Frontal cortex (tissue), 4 donors: ENCODE results near the gene KRT9. TPM values are rescaled to one million over a fixed set of nuclear protein-coding genes. Genes with fewer than 3 reads are reported as not detected.

Experiments
- DNase-seq, 2 donors: peaks; one replicate each; pipeline ENCODE4 v3.0.0; 2012; ENCODE audit warnings: low spot score in 2 of 2
- FAIRE-seq: peaks from 2 replicates; lab custom pipeline; 2012; peaks lifted over from hg19 to GRCh38; lab: Jason Lieb, UNC
- total RNA-seq: library from RNA; depleted of rRNA; stranded (reverse); fragments of >200 nt; gene quantifications from one replicate; pipeline ENCODE4 v1.2.3, GENCODE V29; 2014
- donor health status: control.
- donor health status: control.
- donor health status: control.

KRT9 gene
- total RNA-seq, 1 donor from 2014 or later = not detected

DNA sequence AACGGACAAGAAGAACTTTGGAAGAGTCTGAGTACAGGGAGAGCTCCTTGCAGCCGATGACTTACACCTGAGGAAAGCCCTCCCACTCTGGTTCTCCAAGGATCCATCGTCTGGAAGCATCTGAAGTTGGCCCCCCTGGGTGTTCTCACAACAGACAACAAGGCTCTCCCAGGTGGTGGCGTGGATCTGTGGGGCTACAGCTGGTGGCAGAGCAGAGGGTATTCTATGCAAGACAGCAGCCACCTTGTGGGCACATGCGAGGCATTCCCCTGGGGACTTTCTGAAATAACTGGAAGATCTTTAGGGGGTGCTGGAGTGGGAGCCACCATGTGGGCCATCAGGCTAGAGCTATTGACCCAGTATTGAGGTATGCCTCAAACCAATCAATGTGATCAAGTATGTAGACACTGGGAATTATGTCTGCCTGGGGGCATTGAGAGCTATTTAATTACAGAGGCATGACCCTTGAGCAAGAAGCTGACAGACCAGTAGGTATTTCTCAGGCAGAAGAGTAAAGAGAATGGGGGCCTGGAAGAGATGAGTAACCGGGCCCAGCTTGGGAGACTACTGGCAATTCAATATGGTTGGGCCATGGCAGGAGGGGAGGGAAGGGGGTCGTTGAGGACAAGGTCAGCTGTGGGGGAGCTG, 36.8 kb downstream of the KRT9 start:
- FAIRE-seq (no peak), DNase-seq (no peak)

DNA sequence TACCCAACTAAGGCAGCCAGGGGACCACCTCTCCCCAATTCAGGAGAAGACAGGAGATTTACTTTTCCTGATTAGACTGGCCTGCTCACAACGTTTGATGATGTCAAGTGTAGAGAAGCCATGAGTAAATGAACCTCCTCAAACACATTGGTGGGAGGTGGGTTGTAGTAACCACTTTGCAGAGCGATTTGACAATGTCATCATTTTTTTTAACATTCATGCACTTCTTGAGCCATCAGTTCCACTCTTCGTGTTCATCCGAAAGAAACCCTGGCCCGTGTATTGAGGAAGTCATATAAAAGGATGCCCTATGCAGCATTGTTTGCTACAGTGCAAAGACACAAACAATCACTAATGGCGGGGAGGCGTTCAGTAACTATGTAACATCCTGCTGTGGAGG, 38.2 kb downstream of the KRT9 start:
- DNase-seq (no peak), FAIRE-seq (no peak)

DNA sequence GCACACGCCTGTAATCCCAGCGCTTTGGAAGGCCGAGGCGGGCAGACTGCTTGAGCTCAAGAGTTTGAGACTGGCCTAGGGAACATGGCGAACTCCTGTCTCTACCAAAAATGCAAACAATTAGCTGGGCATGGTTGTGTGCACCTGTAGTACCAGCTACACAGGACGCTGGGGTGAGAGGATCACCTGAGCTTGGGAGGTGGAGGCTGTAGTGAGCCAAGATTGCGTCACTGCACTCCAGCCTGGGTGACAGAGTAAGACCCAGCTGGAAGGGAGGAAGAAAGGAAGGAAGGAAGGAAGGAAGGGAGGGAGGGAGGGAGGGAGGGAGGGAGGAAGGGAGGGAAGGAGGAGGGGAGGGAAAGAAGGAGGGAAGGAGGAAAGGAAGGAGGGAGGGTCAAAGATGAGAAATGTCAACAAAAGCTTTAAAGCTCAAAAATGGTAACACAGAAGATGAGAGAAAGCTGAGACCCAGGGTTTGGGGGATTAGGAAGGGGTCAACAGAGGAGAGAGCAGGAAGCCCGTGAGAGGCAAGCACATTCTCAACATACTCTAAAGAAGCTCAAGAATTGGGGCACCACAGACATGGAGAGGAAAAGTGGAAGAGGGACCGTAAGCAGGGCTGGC, 38.8 kb downstream of the KRT9 start:
- no peak for FAIRE-seq

DNA sequence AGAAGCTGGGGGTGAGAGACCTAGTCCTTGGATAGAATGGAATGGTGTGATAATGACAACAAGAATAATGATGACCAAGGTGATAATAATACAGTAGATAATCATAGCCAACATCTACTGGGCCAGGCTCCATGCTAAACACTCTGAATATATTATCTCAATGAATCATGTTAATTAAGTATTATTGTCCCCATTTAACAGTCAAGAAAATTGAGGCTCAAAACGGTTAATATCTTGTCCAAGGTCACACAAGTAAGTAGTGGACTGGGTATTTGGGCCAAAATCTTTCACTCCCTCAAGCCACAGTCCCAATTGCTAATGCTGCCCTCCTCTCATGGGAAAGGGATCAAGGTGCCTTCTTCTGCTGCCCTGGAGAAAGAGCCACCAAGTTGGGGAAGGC, 39.9 kb downstream of the KRT9 start:
- FAIRE-seq (no peak), DNase-seq (no peak)

More for the DNA sequence above, 38.8 kb downstream of the KRT9 start:
- no peak for DNase-seq

DNA sequence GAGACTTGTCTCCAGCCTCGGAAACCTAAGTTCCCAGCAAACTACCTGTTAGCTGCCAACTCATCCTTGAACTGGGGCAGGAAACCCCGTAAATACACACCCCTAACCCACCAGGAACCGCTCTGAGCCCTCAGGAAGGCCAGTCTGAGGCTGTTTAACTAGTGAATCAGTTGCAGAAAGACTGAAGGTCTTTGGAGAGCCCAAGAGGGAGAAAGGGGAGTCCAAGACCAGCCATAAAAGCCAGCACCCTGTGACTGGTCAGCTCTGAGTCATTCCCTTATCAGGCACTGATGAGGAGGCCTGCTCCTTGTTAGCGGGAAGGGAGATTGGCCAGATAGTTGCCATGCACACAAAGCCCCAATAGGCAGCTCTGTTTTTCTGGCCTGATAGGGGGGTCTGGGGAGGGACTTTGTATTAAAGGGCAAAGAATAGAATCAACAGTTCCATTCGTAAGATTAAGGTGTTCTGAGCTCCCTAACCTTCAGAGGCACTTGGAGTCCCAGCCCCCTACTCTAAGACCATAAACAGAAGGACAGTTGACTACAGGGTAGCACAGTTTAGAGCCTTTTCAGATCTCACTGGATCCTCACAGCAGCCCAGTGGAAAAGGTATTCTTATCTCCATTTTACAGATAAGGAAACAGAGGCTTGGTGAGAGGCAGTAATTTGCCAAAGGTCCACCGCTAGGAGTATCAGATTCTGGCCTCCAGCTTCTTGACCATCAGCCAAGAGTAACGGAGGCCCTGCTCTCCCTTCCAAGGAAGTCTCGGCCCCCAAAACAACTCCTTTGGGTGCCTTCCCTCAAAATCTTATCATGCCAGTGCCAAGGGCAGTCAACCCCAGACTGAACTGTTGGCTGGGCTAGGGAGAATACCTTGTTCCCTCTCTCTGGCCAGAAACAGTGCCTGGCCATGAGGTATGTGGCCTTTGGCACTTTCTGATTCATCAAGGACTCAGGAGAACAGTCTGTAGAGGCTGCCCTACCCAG, 41.5 kb downstream of the KRT9 start:
- FAIRE-seq = no peak
- no peak for DNase-seq

DNA sequence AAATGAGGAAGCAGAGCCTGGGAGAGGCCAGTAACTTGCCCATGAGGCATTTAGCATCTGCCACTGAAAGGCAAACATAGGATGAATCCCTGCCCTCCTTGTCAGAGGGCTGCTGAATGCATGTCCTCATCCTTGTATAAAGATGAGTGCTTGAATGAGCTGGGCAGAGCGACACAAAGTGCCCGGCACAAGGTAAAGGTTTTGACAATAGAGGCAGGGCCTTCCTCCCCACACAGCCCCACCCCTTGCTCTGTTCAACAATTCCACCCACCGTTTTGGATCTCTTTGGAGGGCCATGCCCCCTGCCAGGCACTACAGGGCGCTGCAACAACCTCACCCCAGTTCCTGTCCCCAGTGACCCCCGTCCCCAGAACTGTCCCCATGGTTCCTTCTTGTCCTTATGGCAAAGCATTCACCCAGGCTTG, 42.4 kb downstream of the KRT9 start:
- DNase-seq = no peak
- no peak for FAIRE-seq

DNA sequence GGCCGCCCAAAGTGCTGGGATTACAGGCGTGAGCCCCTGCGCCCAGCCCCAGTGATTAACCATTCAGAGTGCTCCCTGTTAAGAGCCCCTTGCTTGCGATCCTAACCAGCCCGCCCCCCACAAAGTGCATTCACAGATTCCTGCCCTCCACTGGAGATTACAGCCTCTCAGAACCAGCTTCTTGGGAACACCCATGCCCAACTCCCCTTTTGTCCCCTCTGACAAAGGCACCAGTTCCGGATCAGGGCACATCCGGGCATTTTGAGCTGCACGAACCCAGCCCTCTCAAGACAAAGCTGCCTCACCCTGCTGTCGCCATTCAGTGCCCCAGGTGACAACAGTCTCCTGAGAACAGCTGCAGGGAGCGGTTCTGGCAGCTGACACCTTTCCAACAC, 42.9 kb downstream of the KRT9 start:
- FAIRE-seq (no peak), DNase-seq (no peak)

DNA sequence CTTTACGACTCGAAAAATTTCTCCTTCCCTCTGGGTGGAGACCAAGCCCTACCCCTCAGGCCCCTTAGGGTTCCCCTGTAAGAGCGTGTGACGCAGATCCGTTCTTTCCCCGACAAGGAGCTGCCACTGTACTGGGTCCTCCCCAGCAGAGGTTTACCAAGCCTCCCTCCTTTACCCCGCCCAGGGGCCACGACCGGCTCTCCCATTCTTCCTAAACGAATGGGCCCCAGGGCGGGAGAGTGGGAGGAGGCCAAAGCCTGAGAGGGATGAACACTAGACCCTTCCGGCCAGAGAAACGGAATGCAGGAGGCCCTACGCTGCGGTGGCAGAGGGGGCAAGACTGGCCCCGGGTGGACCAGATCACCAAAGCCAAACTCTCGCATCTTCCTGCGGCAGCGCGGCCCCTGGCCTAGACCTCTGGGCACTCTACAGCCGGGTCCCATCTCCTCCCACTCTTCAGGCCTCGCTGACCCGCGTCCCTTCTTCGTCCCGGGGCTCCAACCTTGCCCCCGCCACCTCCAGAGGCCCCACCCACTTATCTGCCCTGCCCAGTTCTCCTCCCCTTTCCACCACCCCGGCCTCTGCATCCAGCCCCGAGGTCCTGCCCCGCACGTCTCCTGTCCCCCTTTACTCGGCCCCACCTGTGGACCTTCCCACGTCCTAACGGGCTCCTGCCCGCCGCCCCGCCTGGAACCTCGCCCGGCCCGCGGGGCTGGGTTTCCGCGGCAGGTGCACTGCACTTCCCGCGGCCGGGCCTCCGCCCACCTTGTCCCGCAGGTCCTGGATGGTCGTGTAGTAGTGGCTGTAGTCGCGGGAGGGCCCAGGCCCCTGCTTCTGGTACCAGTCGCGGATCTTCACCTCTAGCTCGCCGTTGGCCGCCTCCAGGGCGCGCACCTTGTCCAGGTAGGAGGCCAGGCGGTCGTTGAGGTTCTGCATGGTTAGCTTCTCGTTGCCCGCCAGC, 44.5 kb downstream of the KRT9 start:
- FAIRE-seq (no peak), DNase-seq (no peak)

DNA sequence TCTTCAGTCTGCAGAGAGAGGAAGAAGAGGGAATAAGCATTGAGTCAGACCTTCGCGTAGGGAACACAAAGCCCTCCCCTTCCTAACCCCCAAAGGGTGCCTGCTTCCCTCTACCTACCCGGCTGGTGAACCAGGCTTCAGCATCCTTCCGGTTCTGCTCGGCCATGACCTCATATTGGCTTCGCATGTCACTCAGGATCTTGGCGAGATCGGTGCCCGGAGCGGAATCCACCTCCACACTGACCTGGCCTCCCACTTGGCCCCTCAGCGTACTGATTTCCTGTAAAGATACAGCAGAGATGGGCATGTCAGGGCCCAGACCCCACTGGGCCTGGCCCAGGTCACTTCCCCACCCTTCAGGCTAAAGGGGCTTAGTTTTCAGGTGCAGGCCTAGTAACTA, 47.6 kb downstream of the KRT9 start:
- FAIRE-seq = no peak
- no peak for DNase-seq

DNA sequence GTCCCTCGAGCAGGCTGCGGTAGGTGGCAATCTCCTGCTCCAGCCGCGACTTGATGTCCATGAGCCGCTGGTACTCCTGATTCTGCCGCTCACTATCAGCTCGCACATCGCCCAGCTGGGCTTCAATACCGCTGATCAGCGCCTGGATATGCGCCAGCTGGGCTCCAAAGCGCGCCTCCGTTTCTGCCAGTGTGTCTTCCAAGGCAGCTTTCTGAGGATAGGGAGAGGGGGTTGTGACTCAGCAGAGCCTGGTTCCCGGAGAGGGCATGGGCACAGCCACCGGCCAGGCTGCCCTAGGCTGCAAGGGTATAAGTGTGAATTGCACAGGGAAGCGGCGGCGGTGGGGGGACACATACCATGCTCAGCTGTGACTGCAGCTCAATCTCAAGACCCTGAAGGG, 48.1 kb downstream of the KRT9 start:
- no peak for DNase-seq

DNA sequence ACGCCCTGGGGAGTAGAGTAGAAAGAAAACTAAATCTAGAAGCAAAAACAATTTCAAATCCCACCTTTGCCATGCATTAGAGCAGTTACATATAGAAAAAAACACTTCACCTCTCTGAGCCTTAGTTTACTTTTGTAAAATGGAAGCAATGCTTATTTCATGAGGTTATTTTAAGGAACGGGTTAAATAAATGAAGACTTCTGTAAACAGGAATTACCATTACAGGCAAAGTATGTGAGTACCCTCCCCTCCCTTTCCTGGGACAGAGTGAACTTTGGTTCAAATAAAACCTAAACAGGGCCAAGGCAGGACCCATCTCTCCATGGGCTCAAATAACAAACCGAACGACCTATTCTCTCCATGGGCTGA, 48.6 kb downstream of the KRT9 start:
- DNase-seq = no peak
- no peak for FAIRE-seq

More for the DNA sequence above, 48.1 kb downstream of the KRT9 start:
- no peak for FAIRE-seq

DNA sequence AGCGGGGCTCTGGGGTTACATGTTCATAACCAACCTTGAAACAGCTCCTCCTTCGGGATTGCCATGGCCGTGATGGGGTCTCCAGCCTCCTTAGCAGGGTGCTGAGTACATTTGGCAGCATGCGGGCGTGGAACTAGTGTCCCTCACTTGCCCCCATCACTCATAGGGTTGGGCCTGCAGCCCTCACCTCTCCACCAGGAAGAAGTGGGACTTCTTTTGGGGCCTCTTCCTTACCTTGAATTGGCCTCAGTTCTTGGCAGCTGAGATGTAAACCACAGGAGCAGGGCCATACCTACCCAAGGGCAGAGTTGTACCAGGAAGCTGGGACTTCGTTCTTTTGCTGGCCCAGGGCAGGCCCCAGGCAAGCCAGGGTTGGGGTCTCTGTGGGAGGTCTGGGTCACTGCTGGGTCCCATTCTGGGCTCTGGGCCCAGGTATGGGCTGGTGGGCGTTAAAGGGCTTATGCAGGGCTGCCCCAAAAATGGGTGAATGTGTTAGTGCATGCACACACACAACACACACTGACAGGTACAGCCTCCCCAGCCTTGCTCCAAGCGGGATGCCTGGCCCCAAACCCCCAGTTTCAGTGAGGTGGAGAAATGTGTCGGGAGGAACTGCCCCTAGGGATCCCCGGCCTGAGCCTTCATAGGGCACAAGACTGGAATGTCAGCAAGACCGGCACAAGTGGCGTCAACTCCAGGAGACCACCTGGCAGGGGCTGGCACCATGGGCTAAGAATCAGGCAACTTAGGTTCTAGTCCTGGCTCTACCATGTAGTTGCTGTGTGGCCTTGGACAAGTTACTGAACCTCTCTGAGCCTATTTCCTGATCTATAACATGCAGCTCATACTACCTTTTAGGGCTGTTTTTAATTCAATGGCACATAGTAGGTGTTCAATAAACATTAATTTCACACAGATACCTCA, 49.3 kb downstream of the KRT9 start:
- FAIRE-seq (no peak), DNase-seq (no peak)

DNA sequence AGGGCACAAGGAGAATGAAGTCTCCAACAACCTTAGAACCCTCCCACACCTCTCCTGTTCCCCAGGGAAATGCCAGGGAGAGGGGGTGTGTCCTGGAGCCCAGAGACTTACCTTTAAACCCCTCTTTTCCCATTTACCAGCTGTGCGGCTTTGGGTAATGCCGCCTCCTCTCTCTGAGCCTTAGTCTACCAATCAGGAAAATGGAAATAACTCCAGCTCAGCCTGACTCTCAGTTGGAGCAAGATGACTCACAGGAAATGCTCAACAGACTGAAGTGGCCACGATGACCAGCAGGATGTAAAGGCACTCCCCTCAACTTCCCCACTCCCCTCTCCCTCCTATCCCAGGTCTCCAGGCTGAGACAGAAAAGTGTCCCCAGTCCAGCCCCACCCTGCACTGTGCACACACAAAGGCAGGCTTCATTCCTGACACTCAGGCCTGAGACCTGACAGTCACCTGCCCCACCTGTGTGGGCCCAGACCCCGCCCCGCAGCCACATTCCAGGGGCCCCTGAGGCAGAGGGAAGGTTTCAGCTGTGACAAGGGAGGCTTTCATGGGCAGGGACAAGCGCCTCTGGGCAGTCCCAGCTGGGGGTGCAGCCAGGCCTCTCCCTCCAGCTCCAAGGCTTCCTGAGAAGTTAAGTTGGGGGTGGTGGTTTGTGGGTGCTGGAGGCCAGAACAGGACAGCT, 50.1 kb downstream of the KRT9 start:
- no peak for FAIRE-seq
- no peak for DNase-seq

DNA sequence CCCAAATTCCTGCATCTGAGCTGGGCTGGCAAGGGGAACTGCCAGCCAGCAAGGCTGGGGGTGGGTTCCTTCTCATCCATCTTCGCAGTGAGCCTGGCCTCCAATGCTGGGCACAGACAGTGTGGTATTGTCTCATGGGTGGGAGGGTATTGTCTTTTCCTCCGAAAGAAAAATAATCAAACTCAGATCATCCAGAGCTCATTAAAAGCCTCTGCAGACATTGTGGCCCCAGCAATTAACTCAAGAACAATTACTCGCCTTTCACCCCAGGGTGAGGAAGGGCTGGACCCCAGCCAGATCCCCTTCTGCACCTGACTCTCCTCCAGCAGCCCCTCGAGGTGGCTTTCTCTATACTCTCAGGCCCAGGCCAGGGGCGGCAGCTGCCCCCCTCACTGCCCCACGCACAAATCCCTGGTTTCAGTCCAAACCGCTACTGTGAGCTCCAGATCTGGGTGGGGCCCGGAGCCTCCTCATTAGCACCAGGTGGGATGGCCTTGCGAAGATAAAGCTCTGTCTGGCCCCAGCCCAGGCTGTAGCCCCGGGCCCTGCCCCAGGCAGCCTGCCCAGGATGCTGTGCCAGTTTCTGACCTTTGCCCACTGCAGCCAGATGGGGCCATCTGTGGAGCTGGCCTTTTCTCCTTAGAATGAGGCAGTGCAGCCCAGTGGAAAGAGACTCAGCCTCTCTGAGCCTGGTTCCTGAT, 50.9 kb downstream of the KRT9 start:
- FAIRE-seq (no peak), DNase-seq (no peak)

DNA sequence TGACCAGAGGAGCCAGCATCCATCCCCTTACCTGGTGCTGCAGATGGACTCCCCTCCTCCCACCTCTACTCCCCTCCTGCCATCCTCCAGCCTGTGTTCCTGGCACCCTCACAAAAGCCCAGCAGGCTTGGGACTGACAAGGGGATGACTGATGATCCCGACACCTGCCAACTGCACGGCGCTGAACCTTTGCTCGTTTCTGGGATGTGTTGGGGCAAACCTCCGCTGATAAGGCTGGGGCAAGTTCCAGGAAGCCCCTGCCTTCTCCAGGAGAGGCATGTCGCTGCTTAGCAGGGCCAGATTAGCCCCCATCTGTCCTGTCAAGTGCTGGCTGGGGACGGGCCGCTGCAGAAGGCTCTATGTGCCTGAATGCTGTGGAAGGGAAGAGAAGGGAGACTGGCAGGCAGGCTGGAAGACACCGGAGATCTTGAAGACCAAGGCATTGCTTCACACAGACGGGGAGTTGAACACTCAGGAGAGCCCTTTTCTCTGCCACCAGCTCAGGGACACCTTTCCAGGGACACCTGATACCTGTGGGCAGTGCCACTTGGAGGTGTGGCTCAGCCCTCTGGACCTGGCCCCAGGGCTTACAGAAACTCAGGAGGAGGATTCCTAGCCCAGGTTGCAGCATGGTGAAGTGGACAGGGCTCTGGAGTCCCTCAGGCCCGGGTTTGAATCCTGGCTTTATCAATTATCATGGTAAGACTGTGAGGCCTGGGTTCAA, 52.2 kb downstream of the KRT9 start:
- no peak for DNase-seq
- no peak for FAIRE-seq

DNA sequence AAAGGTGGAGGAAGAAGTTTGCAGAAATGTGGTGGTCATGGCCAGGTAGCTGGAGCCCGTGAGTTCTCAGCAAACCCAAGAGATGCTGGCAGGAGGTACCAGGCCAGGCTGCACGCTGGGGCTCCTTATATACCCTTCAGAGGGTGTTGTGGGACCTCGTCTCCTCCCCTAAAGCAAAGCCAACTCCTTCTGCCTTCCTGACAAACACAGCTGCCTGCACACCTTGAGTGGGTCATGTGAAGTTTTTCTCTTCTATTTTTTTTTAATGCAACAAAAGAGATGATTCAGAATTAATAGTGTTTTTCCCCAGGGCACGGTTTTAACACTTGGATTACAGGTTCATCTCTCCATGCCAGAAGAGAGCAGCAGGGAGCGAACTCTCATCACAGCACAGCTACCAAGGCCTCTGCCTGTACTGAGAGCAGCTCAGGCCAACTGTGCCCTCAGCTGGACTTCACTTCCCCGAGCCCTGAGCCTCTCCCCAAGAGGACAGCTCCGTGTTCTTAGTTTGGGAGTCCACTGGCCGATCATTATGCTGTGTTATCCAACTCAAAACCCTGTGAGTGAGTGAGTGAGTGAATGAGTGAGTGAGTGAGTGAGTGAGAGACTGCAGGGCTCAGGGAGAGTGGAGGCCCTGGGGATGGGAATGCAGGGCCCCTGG, 52.9 kb downstream of the KRT9 start, which contains the start of gene KRT15:
Gene KRT15, minus strand, starts transcription at position 102 of the 661 bp plus-strand sequence. Its CDS starts 63 bp downstream, at position 39.
- DNase-seq (no peak), FAIRE-seq (no peak)
